NCI-H2227 treated with DMSO at 0.1 percent for 48 hours (cell line): Measurements from ENCODE around the gene EPHB2.

Experiments
- DNase-seq: peaks from one replicate; lab custom pipeline; 2025; lab: John Stamatoyannopoulos, UW

EPHB2 gene

DNA sequence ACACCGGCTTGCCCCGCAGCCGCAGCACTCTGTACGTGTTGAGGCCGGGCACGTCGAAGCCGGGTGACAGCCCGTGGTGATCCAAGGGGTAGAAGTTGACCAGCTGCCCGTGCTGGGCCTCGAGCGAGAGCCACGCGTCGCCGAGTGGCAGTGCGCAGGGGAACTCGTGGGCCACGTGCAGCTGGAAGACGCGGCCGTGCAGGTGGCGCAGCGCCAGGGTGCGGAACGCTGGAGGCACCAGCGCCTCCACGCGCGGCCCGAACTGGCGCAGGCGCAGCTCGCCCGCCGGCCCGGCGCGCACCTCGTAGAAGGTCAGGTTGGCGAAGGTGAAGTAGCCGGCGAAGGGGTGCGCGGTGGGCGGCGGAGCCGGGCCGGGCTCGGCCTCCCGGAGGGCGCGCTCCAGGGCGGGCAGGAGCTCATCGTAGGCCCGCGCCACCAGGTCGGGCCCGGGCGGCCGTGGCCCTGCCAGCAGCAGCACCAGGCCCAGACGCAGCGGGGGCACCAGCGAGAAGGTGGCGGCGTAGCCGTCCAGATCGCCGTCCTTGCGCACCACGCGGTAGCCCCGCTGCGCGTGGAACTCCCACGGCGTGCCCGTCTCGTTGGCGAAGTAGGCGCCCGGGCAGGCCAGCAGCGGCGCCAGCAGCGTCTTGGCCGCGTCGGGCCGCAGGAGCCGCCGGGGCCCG, 242.6 kb downstream of the EPHB2 start:
- no peak for DNase-seq

- no peak for DNase-seq
These were observed 243.1 kb downstream of the EPHB2 start for GRCh38 chr1:22953740-22954141.

- no peak for DNase-seq
These were observed 244.5 kb downstream of the EPHB2 start for GRCh38 chr1:22955146-22955545.

DNA sequence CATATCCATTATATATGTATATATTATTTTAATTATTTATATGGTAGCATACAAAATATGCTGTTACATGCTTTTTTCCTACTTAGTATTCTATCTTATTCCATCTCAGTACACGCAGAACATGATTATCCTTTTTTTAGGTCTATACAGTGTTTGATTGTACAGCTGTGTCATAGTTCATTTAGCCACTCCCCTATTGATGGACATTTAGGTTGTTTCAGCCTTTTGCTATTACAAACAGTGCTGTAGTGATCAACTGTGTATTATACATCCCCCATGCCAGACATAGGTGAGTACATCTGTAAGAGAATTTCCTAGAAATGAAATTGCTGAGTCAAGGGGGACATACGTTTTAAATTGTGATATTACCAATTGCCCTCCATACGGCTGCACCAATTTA, 246.4 kb downstream of the EPHB2 start:
- DNase-seq, result no peak

GRCh38 chr1:22958556-22958955, 247.9 kb downstream of the EPHB2 start:
- no peak for DNase-seq

GRCh38 chr1:22959545-22960360, 249.1 kb downstream of the EPHB2 start:
- no peak for DNase-seq

GRCh38 chr1:22962558-22962957, 251.9 kb downstream of the EPHB2 start:
- no peak for DNase-seq

DNA sequence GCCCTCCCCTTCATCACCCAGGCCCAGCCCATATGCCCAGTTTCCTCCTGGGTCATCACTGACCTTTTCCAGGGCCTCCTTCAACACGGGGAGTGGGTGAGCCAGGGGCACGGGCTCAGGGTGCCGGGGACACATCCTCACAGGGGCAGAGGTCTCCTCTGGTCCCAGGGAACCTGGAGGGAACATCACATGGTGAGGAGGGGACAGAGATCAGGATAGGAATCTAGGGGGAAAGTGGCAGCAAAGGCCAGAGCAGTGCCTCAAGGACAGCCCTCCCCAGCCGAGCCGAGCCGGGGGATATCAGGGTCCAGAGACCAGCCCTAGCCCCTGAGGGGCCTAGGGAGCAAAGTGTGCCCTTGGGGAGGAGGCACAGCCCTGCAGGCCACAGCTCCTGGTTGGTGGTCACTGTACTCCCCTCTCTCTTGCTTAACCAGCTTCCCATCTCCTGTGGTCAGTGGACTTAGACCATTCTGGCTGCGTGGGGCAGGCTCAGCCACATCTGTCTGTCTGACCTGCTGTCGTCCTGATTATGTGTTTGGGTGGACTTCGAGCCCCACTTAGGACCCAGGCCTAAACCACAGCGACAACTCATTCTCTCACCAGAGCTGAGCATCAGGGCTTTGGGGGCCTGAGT, 252.5 kb downstream of the EPHB2 start:
- no peak for DNase-seq

GRCh38 chr1:22966309-22966708, 255.7 kb downstream of the EPHB2 start:
- no peak for DNase-seq

- no peak for DNase-seq
These were observed 257.2 kb downstream of the EPHB2 start for GRCh38 chr1:22967833-22968232.

- DNase-seq, result peak; percentile 33
These were observed 258.7 kb downstream of the EPHB2 start for GRCh38 chr1:22969304-22969709.

DNA sequence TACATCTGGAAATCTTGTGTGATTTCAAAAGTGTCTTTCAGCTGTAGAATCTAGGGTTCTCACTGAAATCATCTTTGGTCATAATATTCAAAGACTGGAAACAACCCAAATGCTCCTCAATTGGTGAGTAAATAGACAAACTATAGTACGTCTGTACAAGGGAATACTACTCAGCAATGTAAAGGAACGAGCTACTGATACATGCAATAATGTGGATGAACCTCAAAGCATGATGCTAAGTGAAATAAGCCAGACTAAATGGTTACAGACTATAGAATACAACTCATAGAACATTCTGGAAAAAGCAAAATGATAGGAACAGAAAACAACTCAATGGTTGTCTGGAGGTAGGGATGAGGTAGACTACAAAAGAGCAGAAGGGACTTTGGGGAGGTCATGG, 259.5 kb downstream of the EPHB2 start:
- no peak for DNase-seq
